H9 (cell line): ENCODE results near the gene CAMTA1. TPM values are rescaled to one million over a fixed set of nuclear protein-coding genes. Genes with fewer than 3 reads are reported as not detected.

Experiments
- DNase-seq: peaks from one replicate; pipeline ENCODE4 v3.0.0-alpha.2; 2017
- H2AFZ ChIP-seq: one replicate; pipeline ENCODE4 v1.6.1; 2013; ENCODE audit warnings: mild to moderate bottlenecking, low read length, control low read depth, moderate library complexity
- H2AK5ac ChIP-seq: 2 replicates; pipeline ENCODE4 v1.6.1; 2013; ENCODE audit warnings: low read length, control low read depth, mixed read lengths; ENCODE audit not compliant: insufficient read length
- H2BK120ac ChIP-seq: one replicate; pipeline ENCODE4 v1.6.1; 2013; ENCODE audit warnings: low read depth, mild to moderate bottlenecking, low read length, control low read depth, inconsistent platforms; ENCODE audit not compliant: poor library complexity, severe bottlenecking
- H2BK12ac ChIP-seq: 2 replicates; pipeline ENCODE4 v1.6.1; 2013; ENCODE audit warnings: low read length, control low read depth, mixed read lengths, low read depth; ENCODE audit not compliant: insufficient read length
- H2BK15ac ChIP-seq: 2 replicates; pipeline ENCODE4 v1.6.1; 2013; ENCODE audit warnings: low read depth, low read length, control low read depth
- H2BK20ac ChIP-seq: one replicate; pipeline ENCODE4 v1.6.1; 2013; ENCODE audit warnings: low read depth, mild to moderate bottlenecking, low read length, control low read depth, inconsistent platforms; ENCODE audit not compliant: poor library complexity, severe bottlenecking
- H2BK5ac ChIP-seq: 2 replicates; pipeline ENCODE4 v1.6.1; 2013; ENCODE audit warnings: low read length, control low read depth, mixed read lengths; ENCODE audit not compliant: insufficient read length
- H3K14ac ChIP-seq: 2 replicates; pipeline ENCODE4 v1.6.1; 2013; ENCODE audit warnings: low read length, control low read depth; ENCODE audit not compliant: insufficient read depth
- H3K18ac ChIP-seq: 2 replicates; pipeline ENCODE4 v1.6.1; 2013; ENCODE audit warnings: low read depth, mild to moderate bottlenecking, mixed read lengths, low read length, control low read depth; ENCODE audit not compliant: insufficient read length
- H3K23ac ChIP-seq: 2 replicates; pipeline ENCODE4 v1.6.1; 2013; ENCODE audit warnings: low read length, control low read depth, mixed read lengths, low read depth; ENCODE audit not compliant: insufficient read length
- H3K23me2 ChIP-seq: 2 replicates; pipeline ENCODE4 v1.6.1; 2013; ENCODE audit warnings: low read depth, mild to moderate bottlenecking, mixed read lengths, low read length, control low read depth; ENCODE audit not compliant: insufficient read length, poor library complexity, severe bottlenecking
- H3K27ac ChIP-seq: 2 replicates; pipeline ENCODE4 v1.5.1; 2013; ENCODE audit warnings: low read length, control low read depth, mixed read lengths, low read depth; ENCODE audit not compliant: insufficient read length
- H3K27me3 ChIP-seq: 2 replicates; pipeline ENCODE4 v1.6.1; 2013; ENCODE audit warnings: low read length, control low read depth, inconsistent platforms; ENCODE audit not compliant: insufficient read depth
- H3K4ac ChIP-seq: 2 replicates; pipeline ENCODE4 v1.6.1; 2013; ENCODE audit warnings: low read depth, mild to moderate bottlenecking, control low read depth, inconsistent platforms, low read length, moderate library complexity
- H3K4me1 ChIP-seq: 2 replicates; pipeline ENCODE4 v1.6.1; 2013; ENCODE audit warnings: low read length, control low read depth, inconsistent platforms; ENCODE audit not compliant: insufficient read depth
- H3K4me2 ChIP-seq: 2 replicates; pipeline ENCODE4 v1.6.1; 2013; ENCODE audit warnings: low read length, control low read depth, mixed read lengths; ENCODE audit not compliant: insufficient read length, insufficient read depth
- H3K56ac ChIP-seq: 2 replicates; pipeline ENCODE4 v1.6.1; 2013; ENCODE audit warnings: low read depth, mild to moderate bottlenecking, mixed read lengths, low read length, control low read depth; ENCODE audit not compliant: insufficient read length
- H3K79me1 ChIP-seq: 2 replicates; pipeline ENCODE4 v1.6.1; 2013; ENCODE audit warnings: low read depth, mild to moderate bottlenecking, moderate library complexity, low read length, control low read depth, inconsistent platforms; ENCODE audit not compliant: insufficient read depth, poor library complexity, severe bottlenecking
- H3K79me2 ChIP-seq: 2 replicates; pipeline ENCODE4 v1.6.1; 2013; ENCODE audit warnings: low read length, control low read depth, inconsistent platforms; ENCODE audit not compliant: insufficient read depth
- H3K9ac ChIP-seq: 2 replicates; pipeline ENCODE4 v1.6.1; 2013; ENCODE audit warnings: low read length, control low read depth, mixed read lengths; ENCODE audit not compliant: insufficient read length; ENCODE audit errors: extremely low read depth
- H3K9me3 ChIP-seq: one replicate; pipeline ENCODE4 v1.6.1; 2013; ENCODE audit warnings: low read depth, low read length, inconsistent platforms; ENCODE audit not compliant: control insufficient read depth
- H3T11ph ChIP-seq: one replicate; pipeline ENCODE4 v1.6.1; 2013; ENCODE audit warnings: mild to moderate bottlenecking, low read length, control low read depth, inconsistent platforms
- H4K20me1 ChIP-seq: one replicate; pipeline ENCODE4 v1.6.1; 2013; ENCODE audit not compliant: control insufficient read depth, insufficient read length, insufficient read depth
- H4K5ac ChIP-seq: 2 replicates; pipeline ENCODE4 v1.6.1; 2013; ENCODE audit warnings: low read depth, mild to moderate bottlenecking, mixed read lengths, low read length, control low read depth; ENCODE audit not compliant: insufficient read length
- H4K8ac ChIP-seq: replicated peaks from 2 replicates; pipeline ENCODE4 v1.6.1; 2013; ENCODE audit warnings: low read length, control low read depth, mixed read lengths, low read depth; ENCODE audit not compliant: insufficient read length
- H4K91ac ChIP-seq: 2 replicates; pipeline ENCODE4 v1.6.1; 2013; ENCODE audit warnings: low read depth, mild to moderate bottlenecking, moderate library complexity, mixed read lengths, low read length, control low read depth; ENCODE audit not compliant: insufficient read length
- H3K27ac Mint-ChIP-seq, 3 experiments: 2 replicates in 2 of 3; 3 replicates in 1 of 3; pipeline ENCODE4 v1.8.0; 2020 to 2021; ENCODE audit warnings: mixed read lengths in 3 of 3, mild to moderate bottlenecking in 1 of 3, moderate library complexity in 1 of 3
- H3K27me3 Mint-ChIP-seq: 2 replicates; pipeline ENCODE4 v1.8.0; 2021; ENCODE audit warnings: low read depth, mild to moderate bottlenecking, moderate library complexity, mixed read lengths
- H3K36me3 Mint-ChIP-seq, 3 experiments: 2 replicates in 2 of 3; 3 replicates in 1 of 3; pipeline ENCODE4 v1.8.0; 2020 to 2021; ENCODE audit warnings: low read depth in 3 of 3, mixed read lengths in 3 of 3; ENCODE audit not compliant: insufficient read depth in 1 of 3
- H3K4me1 Mint-ChIP-seq, 2 experiments: 2 replicates each; pipeline ENCODE4 v1.8.0; 2020; ENCODE audit warnings: mixed read lengths in 2 of 2
- H3K4me3 Mint-ChIP-seq, 2 experiments: 2 replicates in 1 of 2; 3 replicates in 1 of 2; pipeline ENCODE4 v1.8.0; 2020 to 2021; ENCODE audit warnings: mild to moderate bottlenecking in 2 of 2, mixed read lengths in 2 of 2, moderate library complexity in 1 of 2
- H3K9me3 Mint-ChIP-seq, 2 experiments: 2 replicates in 1 of 2; 3 replicates in 1 of 2; pipeline ENCODE4 v1.8.0; 2020; ENCODE audit warnings: mild to moderate bottlenecking in 2 of 2, mixed read lengths in 2 of 2, moderate library complexity in 1 of 2
- CTCF ChIP-seq: fragments of 200-600 bp; sonication (generic); conservative IDR thresholded peaks from 3 replicates; pipeline ENCODE4 v1.8.0; 2021; ENCODE audit warnings: antibody characterized with exemption, mild to moderate bottlenecking
- WGBS: extraction: QIAGEN DNeasy Blood & Tissue Kit; methylation state at CpG from one replicate; pipeline ENCODE4 v1.1.7; 2013; ENCODE audit warnings: missing lambda C conversion rate, low lambda C conversion rate, mixed read lengths; ENCODE audit not compliant: insufficient read length; ENCODE audit errors: extremely low coverage; 5-methylcytosine and 5-hydroxymethylcytosine counted together
- total RNA-seq: library from RNA; stranded (reverse); gene quantifications from 2 replicates; pipeline ENCODE4 v1.2.1, GENCODE V29; 2021

Gene CAMTA1
- total RNA-seq, 1 experiment from 2014 or later: 115 TPM

DNA sequence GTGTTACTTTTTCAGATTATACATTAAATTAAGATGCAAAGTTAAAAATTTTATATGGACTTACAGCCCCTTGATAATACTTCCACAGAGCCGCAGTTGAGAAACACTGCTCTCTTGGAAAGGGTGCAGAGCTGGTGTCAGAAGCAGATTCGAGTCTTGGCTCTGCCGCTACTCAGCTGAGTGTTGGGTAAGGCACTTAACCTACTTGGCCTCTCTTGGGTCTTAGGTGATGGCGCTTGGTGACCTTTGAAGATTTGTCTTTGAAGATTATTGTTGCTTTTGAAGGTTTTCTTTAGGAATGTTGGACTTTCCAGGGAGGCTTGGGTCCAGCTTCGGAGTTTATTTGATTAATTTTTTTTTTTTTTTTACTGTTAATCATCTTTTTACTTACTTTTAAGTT, 48.5 kb downstream of the CAMTA1 start:
- Histone ChIP-seq H3K79me2 (peaks cover 1% of the 10 kb centered on the region; the same call in 1 of the 2 replicates), H3K14ac (no peak overlapping the region), H3K4me2 (no peak overlapping the region), H3K56ac (no peak overlapping the region), H3K9ac (no peak overlapping the region), H3K27me3 (no peaks in the 10 kb centered on the region), H3K18ac (no peak overlapping the region), H2AFZ (no peak overlapping the region), H3K9me3 (no peaks in the 10 kb centered on the region), H2BK15ac (no peak overlapping the region), H3K23me2 (no peaks in the 10 kb centered on the region), H2AK5ac (no peak overlapping the region), H2BK20ac (no peak overlapping the region), H3K4me1 (no peaks in the 10 kb centered on the region), H3K27ac (no peak overlapping the region), H2BK120ac (no peak overlapping the region), H2BK12ac (no peak overlapping the region), H3T11ph (no peak overlapping the region), H3K79me1 (peaks cover 18% of the 10 kb centered on the region), H3K23ac (no peak overlapping the region), H2BK5ac (no peak overlapping the region), H4K20me1 (no peaks in the 10 kb centered on the region), H4K5ac (no peak overlapping the region), H4K8ac (no peak overlapping the region), H3K4ac (no peak overlapping the region), H4K91ac (no peak overlapping the region)
- DNase-seq: no peak
- H3K36me3 Mint-ChIP-seq: peaks cover 6 to 14% (median 13%) of the 10 kb centered on the region in 3 experiments; a peak in 6 of 7 replicates
- peak overlapping the region in 1 of 3 experiments; percentile 34; a peak in 1 of 7 replicates for H3K27ac Mint-ChIP-seq
- peaks cover 6 to 8% of the 10 kb centered on the region in 2 experiments for H3K4me1 Mint-ChIP-seq
- no peak for TF ChIP-seq CTCF
- no peak overlapping the region for H3K4me3 Mint-ChIP-seq
- no peaks in the 10 kb centered on the region for H3K9me3 Mint-ChIP-seq
- WGBS: no CpG with 5 or more reads among the region's 5 CpGs
- H3K27me3 Mint-ChIP-seq: no peaks in the 10 kb centered on the region; the same call in 1 of the 2 replicates
